ENCODE results near the gene RSL24D1.

RSL24D1 gene
- total RNA-seq = 28.0 to 92.5 (median 55.0) reads per million in 17 experiments

GRCh38 chr15:55196458-55197361 lies at the start of gene RSL24D1:
RSL24D1 (minus strand) TSS chr15:55196941; CDS start chr15:55196890, 51 bp downstream.
- peak; percentile 98 to 99 (median 98) for DNase-seq

- DNase-seq = no peak
These were observed 48.3 kb upstream of the RSL24D1 start for GRCh38 chr15:55245059-55245458.

GRCh38 chr15:55241891-55242290 lies 45.1 kb upstream of the RSL24D1 start:
- no peak for DNase-seq

GRCh38 chr15:55241186-55241585 lies 44.4 kb upstream of the RSL24D1 start:
- DNase-seq = no peak

- DNase-seq = no peak
These were observed 43.5 kb upstream of the RSL24D1 start for GRCh38 chr15:55240125-55240760.

- no peak for DNase-seq
These were observed 42.8 kb upstream of the RSL24D1 start for GRCh38 chr15:55239440-55240124.

- DNase-seq = no peak
These were observed 42.1 kb upstream of the RSL24D1 start for GRCh38 chr15:55238877-55239276.

GRCh38 chr15:55237219-55238130 lies 40.7 kb upstream of the RSL24D1 start:
- no peak for DNase-seq

- DNase-seq = no peak
These were observed 38.9 kb upstream of the RSL24D1 start for GRCh38 chr15:55235546-55236036.

GRCh38 chr15:55234800-55235104 lies 38.0 kb upstream of the RSL24D1 start:
- DNase-seq = no peak

GRCh38 chr15:55234104-55234799 lies 37.5 kb upstream of the RSL24D1 start:
- no peak for DNase-seq

GRCh38 chr15:55231455-55231854 lies 34.7 kb upstream of the RSL24D1 start:
- DNase-seq = no peak

- DNase-seq = no peak
These were observed 34.2 kb upstream of the RSL24D1 start for GRCh38 chr15:55230953-55231352.

GRCh38 chr15:55230051-55230670 lies 33.4 kb upstream of the RSL24D1 start:
- DNase-seq = no peak

- no peak for DNase-seq
These were observed 29.4 kb upstream of the RSL24D1 start for GRCh38 chr15:55226127-55226526.

GRCh38 chr15:55224892-55225291 lies 28.2 kb upstream of the RSL24D1 start:
- DNase-seq = no peak

- peak; percentile 23 to 60 (median 45) for DNase-seq
These were observed 25.8 kb upstream of the RSL24D1 start for GRCh38 chr15:55222588-55222987.

- peak; percentile 62 to 93 (median 80) for DNase-seq
These were observed 24.6 kb upstream of the RSL24D1 start for GRCh38 chr15:55221090-55222011.

- DNase-seq = no peak
These were observed 23.9 kb upstream of the RSL24D1 start for GRCh38 chr15:55220606-55221005.

GRCh38 chr15:55218056-55218455 lies 21.3 kb upstream of the RSL24D1 start:
- no peak for DNase-seq

Data from suppressor macrophage (primary cell).